Calu3 (cell line): ENCODE data around the gene XKR7. TPM values are rescaled to one million over a fixed set of nuclear protein-coding genes. Genes with fewer than 3 reads are reported as not detected.

ENCODE experiments used
- BruUV-seq: library from RNA; stranded (reverse); fragments of 400-500 nt; replicated peaks from 2 replicates; lab custom pipeline; 2021; lab: Mats Ljungman, UMichigan
- CTCF ChIA-PET: fragments of 300-600 bp; sonication (Branson Sonifier 250); formaldehyde crosslinking; loops from one replicate; lab custom pipeline; 2022; ENCODE audit warnings: antibody characterized with exemption; lab: Charles Lee
- DNase-seq: peaks from one replicate; pipeline ENCODE4 v3.0.0; 2022
- H3K27ac Mint-ChIP-seq: one replicate; pipeline ENCODE4 v1.8.0; 2022; ENCODE audit warnings: mixed read lengths; ENCODE audit not compliant: unreplicated experiment
- H3K27me3 Mint-ChIP-seq: one replicate; pipeline ENCODE4 v1.8.0; 2022; ENCODE audit warnings: mixed read lengths; ENCODE audit not compliant: unreplicated experiment
- H3K36me3 Mint-ChIP-seq: one replicate; pipeline ENCODE4 v1.8.0; 2022; ENCODE audit warnings: mild to moderate bottlenecking, moderate library complexity, mixed read lengths; ENCODE audit not compliant: insufficient read depth, unreplicated experiment
- H3K4me1 Mint-ChIP-seq: one replicate; pipeline ENCODE4 v1.8.0; 2022; ENCODE audit warnings: mild to moderate bottlenecking, low read depth, mixed read lengths; ENCODE audit not compliant: unreplicated experiment
- H3K4me3 Mint-ChIP-seq: one replicate; pipeline ENCODE4 v1.8.0; 2022; ENCODE audit warnings: mild to moderate bottlenecking, low read depth, moderate library complexity, mixed read lengths; ENCODE audit not compliant: unreplicated experiment
- H3K9me3 Mint-ChIP-seq: one replicate; pipeline ENCODE4 v1.8.0; 2022; ENCODE audit warnings: low read depth, mixed read lengths; ENCODE audit not compliant: unreplicated experiment
- CTCF ChIP-seq: fragments of 200-600 bp; IDR thresholded peaks from one replicate; pipeline ENCODE4 v1.8.0; 2022; ENCODE audit warnings: antibody characterized with exemption; ENCODE audit not compliant: unreplicated experiment
- intact Hi-C: fragments of 100-400 bp; cut with micrococcal nuclease; formaldehyde crosslinking; loops from one replicate; pipeline ENCODE4 v1.10.0; 2022; ENCODE audit not compliant: unreplicated experiment
- total RNA-seq: library from RNA; stranded (reverse); gene quantifications from 2 replicates; pipeline ENCODE4 v1.2.3, GENCODE V29; 2022

The XKR7 gene
- total RNA-seq, 1 experiment from 2014 or later = not detected

- BruUV-seq = no TSS peak
- Mint-ChIP-seq H3K27ac (no peak overlapping the region), H3K4me3 (no peak overlapping the region), H3K9me3 (no peaks in the 10 kb centered on the region), H3K27me3 (peaks cover 60% of the 10 kb centered on the region), H3K36me3 (no peaks in the 10 kb centered on the region), H3K4me1 (no peaks in the 10 kb centered on the region)
- intact Hi-C loops = no loop called here
- CTCF ChIA-PET = interaction anchor here (1.0 kb wide), 1 partner anchor 10 kb away, joined by 3 read pairs; no protein-coding TSS in a partner anchor
- DNase-seq = no peak
- TF ChIP-seq CTCF = no peak
These were observed 24.1 kb downstream of the XKR7 start for GRCh38 chr20:31992086-31992485.

GRCh38 chr20:31996996-31997395 lies 29.0 kb downstream of the XKR7 start:
- no peak for TF ChIP-seq CTCF
- Mint-ChIP-seq H3K9me3 (no peaks in the 10 kb centered on the region), H3K4me3 (no peak overlapping the region), H3K27ac (no peak overlapping the region), H3K36me3 (no peaks in the 10 kb centered on the region), H3K4me1 (no peaks in the 10 kb centered on the region), H3K27me3 (peaks cover 94% of the 10 kb centered on the region)
- BruUV-seq = no TSS peak
- intact Hi-C loops = no loop called here
- CTCF ChIA-PET = no interaction called here
- no peak for DNase-seq

- no peak for DNase-seq
- no peak overlapping the region for H3K4me3 Mint-ChIP-seq
- H3K27me3 Mint-ChIP-seq = peaks cover 94% of the 10 kb centered on the region
- H3K36me3 Mint-ChIP-seq = no peaks in the 10 kb centered on the region
- no peak for TF ChIP-seq CTCF
- intact Hi-C loops = no loop called here
- H3K4me1 Mint-ChIP-seq = no peaks in the 10 kb centered on the region
- CTCF ChIA-PET = no interaction called here
- no peaks in the 10 kb centered on the region for H3K9me3 Mint-ChIP-seq
- H3K27ac Mint-ChIP-seq = no peak overlapping the region
- BruUV-seq = no TSS peak
These were observed 30.3 kb downstream of the XKR7 start for GRCh38 chr20:31998246-31998645.

GRCh38 chr20:32003325-32003724 lies 35.4 kb downstream of the XKR7 start:
- no peak overlapping the region for H3K4me3 Mint-ChIP-seq
- CTCF ChIA-PET = no interaction called here
- H3K27me3 Mint-ChIP-seq = peaks cover 94% of the 10 kb centered on the region
- H3K36me3 Mint-ChIP-seq = no peaks in the 10 kb centered on the region
- no peak for TF ChIP-seq CTCF
- DNase-seq = no peak
- BruUV-seq = no TSS peak
- intact Hi-C loops = no loop called here
- peaks cover 8% of the 10 kb centered on the region for H3K4me1 Mint-ChIP-seq
- no peak overlapping the region for H3K27ac Mint-ChIP-seq
- no peaks in the 10 kb centered on the region for H3K9me3 Mint-ChIP-seq
